OCI-LY1 (cell line): ENCODE measurements around the gene SPTSSB.

Experiments
- EZH2 ChIP-seq: fragments of 200-600 bp; sonication (generic), shearing (Covaris generic); IDR thresholded peaks from 2 replicates; pipeline ENCODE4 v1.8.0; 2017; ENCODE audit warnings: borderline replicate concordance, mixed run types, mild to moderate bottlenecking, antibody characterized with exemption, low read length, moderate library complexity, mixed read lengths
- TF ChIP-seq, protein P1 (sequence below): fragments of 200-600 bp; sonication (generic), shearing (Covaris generic); IDR thresholded peaks from 2 replicates; pipeline ENCODE4 v1.5.1; 2017; ENCODE audit warnings: mild to moderate bottlenecking, antibody characterized with exemption, low read length, moderate library complexity, mixed read lengths

GRCh38 chr3:161325059-161325458, 46.3 kb downstream of the SPTSSB start:
- TF ChIP-seq, protein P1, sequence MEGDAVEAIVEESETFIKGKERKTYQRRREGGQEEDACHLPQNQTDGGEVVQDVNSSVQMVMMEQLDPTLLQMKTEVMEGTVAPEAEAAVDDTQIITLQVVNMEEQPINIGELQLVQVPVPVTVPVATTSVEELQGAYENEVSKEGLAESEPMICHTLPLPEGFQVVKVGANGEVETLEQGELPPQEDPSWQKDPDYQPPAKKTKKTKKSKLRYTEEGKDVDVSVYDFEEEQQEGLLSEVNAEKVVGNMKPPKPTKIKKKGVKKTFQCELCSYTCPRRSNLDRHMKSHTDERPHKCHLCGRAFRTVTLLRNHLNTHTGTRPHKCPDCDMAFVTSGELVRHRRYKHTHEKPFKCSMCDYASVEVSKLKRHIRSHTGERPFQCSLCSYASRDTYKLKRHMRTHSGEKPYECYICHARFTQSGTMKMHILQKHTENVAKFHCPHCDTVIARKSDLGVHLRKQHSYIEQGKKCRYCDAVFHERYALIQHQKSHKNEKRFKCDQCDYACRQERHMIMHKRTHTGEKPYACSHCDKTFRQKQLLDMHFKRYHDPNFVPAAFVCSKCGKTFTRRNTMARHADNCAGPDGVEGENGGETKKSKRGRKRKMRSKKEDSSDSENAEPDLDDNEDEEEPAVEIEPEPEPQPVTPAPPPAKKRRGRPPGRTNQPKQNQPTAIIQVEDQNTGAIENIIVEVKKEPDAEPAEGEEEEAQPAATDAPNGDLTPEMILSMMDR, result no peak
- no peak for TF ChIP-seq EZH2
